Caco-2 (cell line): ENCODE measurements around the gene EMP1. TPM values are rescaled to one million over a fixed set of nuclear protein-coding genes. Genes with fewer than 3 reads are reported as not detected.

ENCODE experiments used
- BruUV-seq: library from RNA; stranded (reverse); fragments of 400-500 nt; replicated peaks from 2 replicates; lab custom pipeline; 2021; lab: Mats Ljungman, UMichigan
- CTCF ChIA-PET: fragments of 300-600 bp; sonication (Branson Sonifier 250); formaldehyde crosslinking; loops from one replicate; lab custom pipeline; 2022; ENCODE audit warnings: antibody characterized with exemption; lab: Charles Lee
- POLR2A ChIA-PET: fragments of 300-600 bp; sonication (Branson Sonifier 250); formaldehyde crosslinking; loops from one replicate; lab custom pipeline; 2022; ENCODE audit warnings: antibody characterized with exemption; lab: Charles Lee
- DNase-seq, 2 experiments: peaks; one replicate each; pipeline versions ENCODE4 v3.0.0 to v3.0.0-alpha.2; 2020 to 2022
- H3K27me3 ChIP-seq: replicated peaks from 2 replicates; pipeline ENCODE4 v1.6.0; 2011; ENCODE audit warnings: low read length; ENCODE audit not compliant: control insufficient read depth, insufficient read depth
- H3K36me3 ChIP-seq: 2 replicates; pipeline ENCODE4 v1.5.1; 2011; ENCODE audit warnings: low read length; ENCODE audit not compliant: control insufficient read depth, insufficient read depth
- H3K4me1 ChIP-seq: fragments of 250-450 bp; sonication (Bioruptor Pico); 2 replicates; pipeline ENCODE4 v1.5.1; 2020; ENCODE audit warnings: mild to moderate bottlenecking
- H3K4me3 ChIP-seq: 2 replicates; pipeline ENCODE4 v1.5.1; 2011; ENCODE audit warnings: low read depth, mild to moderate bottlenecking, control low read depth, low read length
- H3K9me3 ChIP-seq: fragments of 250-450 bp; sonication (Bioruptor Pico); 2 replicates; pipeline ENCODE4 v1.5.1; 2020; ENCODE audit warnings: mild to moderate bottlenecking, moderate library complexity
- H3K27ac Mint-ChIP-seq: one replicate; pipeline ENCODE4 v1.8.0; 2022; ENCODE audit warnings: mixed read lengths; ENCODE audit not compliant: unreplicated experiment
- H3K27me3 Mint-ChIP-seq: one replicate; pipeline ENCODE4 v1.8.0; 2022; ENCODE audit warnings: mixed read lengths; ENCODE audit not compliant: insufficient read depth, unreplicated experiment
- H3K36me3 Mint-ChIP-seq: one replicate; pipeline ENCODE4 v1.8.0; 2022; ENCODE audit warnings: mild to moderate bottlenecking, mixed read lengths; ENCODE audit not compliant: insufficient read depth, unreplicated experiment
- H3K4me1 Mint-ChIP-seq: one replicate; pipeline ENCODE4 v1.8.0; 2022; ENCODE audit warnings: low read depth, mixed read lengths; ENCODE audit not compliant: unreplicated experiment
- H3K4me3 Mint-ChIP-seq: one replicate; pipeline ENCODE4 v1.8.0; 2022; ENCODE audit warnings: mild to moderate bottlenecking, moderate library complexity, mixed read lengths; ENCODE audit not compliant: unreplicated experiment
- H3K9me3 Mint-ChIP-seq: one replicate; pipeline ENCODE4 v1.8.0; 2022; ENCODE audit warnings: mixed read lengths; ENCODE audit not compliant: unreplicated experiment
- intact Hi-C: fragments of 100-400 bp; cut with micrococcal nuclease; formaldehyde crosslinking; loops from one replicate; pipeline ENCODE4 v1.10.0; 2022; ENCODE audit not compliant: unreplicated experiment
- total RNA-seq: library from RNA; stranded (reverse); gene quantifications from 2 replicates; pipeline ENCODE4 v1.2.3, GENCODE V29; 2022
- TF ChIP-seq, protein P1 (sequence below), 2 experiments: fragments of 200-600 bp in 1 of 2; IDR thresholded peaks; 1 replicate in 1 of 2; 2 replicates in 1 of 2; pipeline versions ENCODE4 v1.5.1 to v1.8.0; 2011 to 2022; ENCODE audit warnings: antibody characterized with exemption in 1 of 2, control low read depth in 1 of 2, inconsistent platforms in 1 of 2, low read depth in 1 of 2, low read length in 1 of 2, mild to moderate bottlenecking in 1 of 2, moderate library complexity in 1 of 2; ENCODE audit not compliant: insufficient read depth in 1 of 2, severe bottlenecking in 1 of 2, unreplicated experiment in 1 of 2

EMP1 gene
- total RNA-seq, 1 experiment from 2014 or later = 6.6 TPM

DNA sequence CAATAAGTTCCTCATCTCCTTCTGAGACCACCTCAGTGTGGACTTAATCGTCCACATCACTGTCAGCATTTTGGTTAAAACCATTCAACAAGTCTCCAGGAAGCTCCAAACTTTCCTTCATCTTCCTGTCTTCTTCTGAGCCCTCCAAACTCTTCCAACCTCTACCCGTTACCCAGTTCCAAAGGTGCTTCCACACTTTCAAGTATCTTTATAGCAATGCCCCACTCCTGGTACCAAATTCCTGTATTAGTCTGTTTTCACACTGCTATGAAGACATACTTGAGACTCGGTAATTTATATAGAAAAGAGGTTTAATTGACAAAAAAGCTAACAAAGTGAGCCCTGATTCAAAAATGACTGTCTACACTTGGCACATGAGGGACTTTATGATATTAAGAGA is 22.8 kb downstream of the EMP1 start:
- TF ChIP-seq, protein P1, sequence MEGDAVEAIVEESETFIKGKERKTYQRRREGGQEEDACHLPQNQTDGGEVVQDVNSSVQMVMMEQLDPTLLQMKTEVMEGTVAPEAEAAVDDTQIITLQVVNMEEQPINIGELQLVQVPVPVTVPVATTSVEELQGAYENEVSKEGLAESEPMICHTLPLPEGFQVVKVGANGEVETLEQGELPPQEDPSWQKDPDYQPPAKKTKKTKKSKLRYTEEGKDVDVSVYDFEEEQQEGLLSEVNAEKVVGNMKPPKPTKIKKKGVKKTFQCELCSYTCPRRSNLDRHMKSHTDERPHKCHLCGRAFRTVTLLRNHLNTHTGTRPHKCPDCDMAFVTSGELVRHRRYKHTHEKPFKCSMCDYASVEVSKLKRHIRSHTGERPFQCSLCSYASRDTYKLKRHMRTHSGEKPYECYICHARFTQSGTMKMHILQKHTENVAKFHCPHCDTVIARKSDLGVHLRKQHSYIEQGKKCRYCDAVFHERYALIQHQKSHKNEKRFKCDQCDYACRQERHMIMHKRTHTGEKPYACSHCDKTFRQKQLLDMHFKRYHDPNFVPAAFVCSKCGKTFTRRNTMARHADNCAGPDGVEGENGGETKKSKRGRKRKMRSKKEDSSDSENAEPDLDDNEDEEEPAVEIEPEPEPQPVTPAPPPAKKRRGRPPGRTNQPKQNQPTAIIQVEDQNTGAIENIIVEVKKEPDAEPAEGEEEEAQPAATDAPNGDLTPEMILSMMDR (IDR thresholded peaks at IDR 0.05; ENCODE audit: insufficient read depth in 1 of 2, low read depth in 1 of 2, low read length in 1 of 2, severe bottlenecking in 1 of 2, unreplicated experiment in 1 of 2) = no peak
- ChIA-PET POLR2A (no interaction called here), CTCF (interaction anchor here (0.7 kb wide), 1 partner anchor 131 kb away, joined by 3 read pairs; no protein-coding TSS in a partner anchor)
- no TSS peak for BruUV-seq
- no peaks in the 10 kb centered on the region for H3K36me3 ChIP-seq
- H3K4me1 ChIP-seq = peaks cover 16% of the 10 kb centered on the region
- peaks cover 22% of the 10 kb centered on the region for H3K9me3 Mint-ChIP-seq
- H3K9me3 ChIP-seq = peaks cover 7% of the 10 kb centered on the region
- intact Hi-C loops = no loop called here
- H3K27me3 Mint-ChIP-seq = no peaks in the 10 kb centered on the region
- H3K27me3 ChIP-seq = no peaks in the 10 kb centered on the region
- peaks cover 20% of the 10 kb centered on the region for H3K4me1 Mint-ChIP-seq
- no peak for DNase-seq
- H3K4me3 ChIP-seq = no peak overlapping the region
- no peak overlapping the region for H3K27ac Mint-ChIP-seq
- H3K4me3 Mint-ChIP-seq = no peak overlapping the region
- no peaks in the 10 kb centered on the region for H3K36me3 Mint-ChIP-seq

DNA sequence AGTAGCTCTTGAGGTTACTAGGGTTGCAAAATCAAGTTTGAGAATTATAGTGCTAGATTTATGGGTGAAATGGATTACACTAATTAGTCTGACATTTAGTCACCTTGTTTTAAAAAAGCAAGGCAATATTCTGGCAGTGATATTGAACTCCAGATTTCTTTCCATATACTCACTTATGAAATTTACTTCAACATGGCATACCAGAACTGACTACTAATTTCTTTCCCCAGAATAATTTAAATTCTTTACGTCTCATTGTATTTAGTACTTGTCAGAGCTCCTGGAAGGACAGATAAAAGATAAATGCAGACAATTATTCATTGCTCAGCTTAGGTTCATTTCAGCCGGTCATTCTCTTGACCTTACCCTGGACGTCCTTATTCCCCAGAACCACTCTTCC is 24.3 kb downstream of the EMP1 start:
- peaks cover 21% of the 10 kb centered on the region for H3K4me1 Mint-ChIP-seq
- TF ChIP-seq, protein P1 (IDR thresholded peaks at IDR 0.05; ENCODE audit: insufficient read depth in 1 of 2, low read depth in 1 of 2, low read length in 1 of 2, severe bottlenecking in 1 of 2, unreplicated experiment in 1 of 2) = no peak
- DNase-seq = no peak
- no peaks in the 10 kb centered on the region for H3K27me3 ChIP-seq
- no TSS peak for BruUV-seq
- H3K9me3 Mint-ChIP-seq = peaks cover 22% of the 10 kb centered on the region
- intact Hi-C loops = no loop called here
- H3K4me3 Mint-ChIP-seq = no peak overlapping the region
- H3K36me3 ChIP-seq = no peaks in the 10 kb centered on the region
- ChIA-PET CTCF (interaction anchor here (1.5 kb wide), 1 partner anchor 9 kb away, joined by 4 read pairs; no protein-coding TSS in a partner anchor), POLR2A (no interaction called here)
- H3K4me1 ChIP-seq = peaks cover 16% of the 10 kb centered on the region
- H3K27ac Mint-ChIP-seq = no peak overlapping the region
- H3K4me3 ChIP-seq = no peak overlapping the region
- H3K36me3 Mint-ChIP-seq = no peaks in the 10 kb centered on the region
- no peaks in the 10 kb centered on the region for H3K27me3 Mint-ChIP-seq
- H3K9me3 ChIP-seq = peaks cover 7% of the 10 kb centered on the region

DNA sequence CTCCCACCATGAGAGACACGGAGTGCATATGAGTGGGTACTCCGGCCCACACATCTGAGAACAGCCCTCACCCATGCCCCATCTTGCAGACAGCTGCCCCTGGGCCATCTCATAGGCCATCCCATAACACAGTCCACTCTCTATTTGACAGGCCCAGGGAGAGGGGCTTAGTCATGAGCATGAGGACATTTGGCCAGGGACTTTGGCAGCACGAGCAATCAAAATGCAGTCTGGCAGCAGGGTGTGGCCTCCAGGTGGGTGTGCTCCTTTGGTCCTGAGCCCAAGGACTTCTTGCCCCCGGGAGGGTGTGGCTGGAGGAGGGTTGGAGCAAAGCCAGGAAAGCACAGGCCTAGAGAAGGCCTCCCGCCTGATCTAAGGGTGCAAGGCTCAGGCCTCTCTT is 25.6 kb downstream of the EMP1 start:
- H3K36me3 Mint-ChIP-seq = no peaks in the 10 kb centered on the region
- peaks cover 21% of the 10 kb centered on the region for H3K4me1 Mint-ChIP-seq
- no peak for DNase-seq
- peaks cover 16% of the 10 kb centered on the region for H3K4me1 ChIP-seq
- intact Hi-C loops = no loop called here
- no peaks in the 10 kb centered on the region for H3K27me3 ChIP-seq
- H3K27ac Mint-ChIP-seq = no peak overlapping the region
- no peaks in the 10 kb centered on the region; the same call in 1 of the 2 replicates for H3K9me3 ChIP-seq
- TF ChIP-seq, protein P1 (IDR thresholded peaks at IDR 0.05; ENCODE audit: insufficient read depth in 1 of 2, low read depth in 1 of 2, low read length in 1 of 2, severe bottlenecking in 1 of 2, unreplicated experiment in 1 of 2) = no peak
- no peak overlapping the region for H3K4me3 ChIP-seq
- peaks cover 2% of the 10 kb centered on the region for H3K27me3 Mint-ChIP-seq
- no TSS peak for BruUV-seq
- no peaks in the 10 kb centered on the region for H3K36me3 ChIP-seq
- ChIA-PET CTCF (interaction anchor here (0.7 to 1.5 kb wide), 2 partner anchors 10 to 121 kb away, joined by 3 to 4 read pairs; no protein-coding TSS in a partner anchor), POLR2A (no interaction called here)
- no peak overlapping the region for H3K4me3 Mint-ChIP-seq
- H3K9me3 Mint-ChIP-seq = peaks cover 22% of the 10 kb centered on the region
